HepG2 (cell line): Measurements from ENCODE around the gene MMP23B. TPM values are rescaled to one million over a fixed set of nuclear protein-coding genes. Genes with fewer than 3 reads are reported as not detected.
"Not testable (repeated sequence)": the region's sequence is repeated elsewhere in the genome, so short reads cannot be mapped to it uniquely, and the experiment has no call there.

ENCODE experiments used
- ATAC-seq: fragments of 200-7000 bp; cut with Tn5 transposase; 3 replicates; pipeline ENCODE4 v1.9.1; 2020; ENCODE audit warnings: mild to moderate bottlenecking, moderate library complexity
- BruUV-seq: library from RNA; stranded (reverse); fragments of 400-500 nt; replicated peaks from 2 replicates; lab custom pipeline; 2021; lab: Mats Ljungman, UMichigan
- CTCF ChIA-PET: fragments of 300-600 bp; formaldehyde crosslinking; extraction: SDS; loops from one replicate; lab custom pipeline; 2021; ENCODE audit warnings: low total read pairs, inconsistent platforms, low intra/inter-chr PET ratio; lab: Yijun Ruan, JAX
- POLR2A ChIA-PET: fragments of 350-600 bp; sonication (Branson Sonifier 250); formaldehyde crosslinking; loops from one replicate; lab custom pipeline; 2020; ENCODE audit warnings: antibody characterized with exemption, inconsistent platforms; lab: Yijun Ruan, JAX
- DNase-seq: peaks from one replicate; pipeline ENCODE4 v3.0.0-alpha.2; 2015; ENCODE audit warnings: low spot score
- FAIRE-seq: peaks from 3 replicates; lab custom pipeline; 2011; peaks lifted over from hg19 to GRCh38; lab: Jason Lieb, UNC
- H2AFZ ChIP-seq: one replicate; pipeline ENCODE4 v1.6.1; 2011; ENCODE audit warnings: low read length, inconsistent platforms
- H3K27ac ChIP-seq: fragments of 300-600 bp; 3 replicates; pipeline ENCODE4 v1.8.0; 2011; ENCODE audit warnings: mixed run types, mild to moderate bottlenecking, mixed read lengths, low read length, inconsistent platforms; ENCODE audit not compliant: insufficient read depth; ENCODE audit errors: extremely low read length
- H3K27me3 ChIP-seq, 2 experiments: fragments of 200-600 bp in 1 of 2; 2 replicates in 1 of 2; 3 replicates in 1 of 2; pipeline versions ENCODE4 v1.6.0 to v1.8.0; 2011; ENCODE audit warnings: low read length in 2 of 2, mild to moderate bottlenecking in 2 of 2, moderate library complexity in 2 of 2, inconsistent platforms in 1 of 2; ENCODE audit not compliant: insufficient read depth in 2 of 2, control insufficient read depth in 1 of 2
- H3K36me3 ChIP-seq, 2 experiments: fragments of 200-600 bp in 1 of 2; replicated peaks in 1 of 2; 2 replicates in 1 of 2; 3 replicates in 1 of 2; pipeline versions ENCODE4 v1.5.1 to v1.8.0; 2011; ENCODE audit warnings: low read length in 2 of 2, inconsistent platforms in 1 of 2; ENCODE audit not compliant: insufficient read depth in 2 of 2, control insufficient read depth in 1 of 2
- H3K4me1 ChIP-seq: 2 replicates; pipeline ENCODE4 v1.5.1; 2012; ENCODE audit warnings: low read length, inconsistent platforms; ENCODE audit not compliant: insufficient read depth
- H3K4me2 ChIP-seq: 2 replicates; pipeline ENCODE4 v1.6.0; 2011; ENCODE audit warnings: low read depth, low read length, inconsistent platforms
- H3K4me3 ChIP-seq, 3 experiments: fragments of 200-600 bp in 1 of 3; sonication (generic), shearing (Covaris generic) in 1 of 3; replicated peaks in 1 of 3; 2 replicates each; pipeline ENCODE4 v1.5.1; 2011 to 2016; ENCODE audit warnings: low read length in 3 of 3, inconsistent platforms in 2 of 3, low read depth in 2 of 3, mild to moderate bottlenecking in 2 of 3, control low read depth in 1 of 3, mixed read lengths in 1 of 3; ENCODE audit not compliant: insufficient read depth in 1 of 3
- H3K79me2 ChIP-seq: one replicate; pipeline ENCODE4 v1.6.1; 2011; ENCODE audit warnings: low read length, inconsistent platforms; ENCODE audit not compliant: insufficient read depth
- H3K9ac ChIP-seq: 2 replicates; pipeline ENCODE4 v1.6.0; 2011; ENCODE audit warnings: mild to moderate bottlenecking, low read depth, low read length, inconsistent platforms; ENCODE audit not compliant: insufficient read depth
- H3K9me3 ChIP-seq: 2 replicates; pipeline ENCODE4 v1.5.1; 2012; ENCODE audit warnings: mild to moderate bottlenecking, low read length
- H4K20me1 ChIP-seq: 2 replicates; pipeline ENCODE4 v1.6.0; 2011; ENCODE audit warnings: inconsistent platforms, mild to moderate bottlenecking, low read length, moderate library complexity; ENCODE audit not compliant: insufficient read depth
- ARNT2 ChIP-seq: sonication (generic); formaldehyde crosslinking; IDR thresholded peaks from 2 replicates; pipeline ENCODE4 v1.8.0; 2022; ENCODE audit warnings: mild to moderate bottlenecking, low read depth, missing genetic modification reagents, moderate library complexity
- CREB1 ChIP-seq, 2 experiments: fragments of 450-650 bp in 1 of 2; IDR thresholded peaks; 2 replicates each; pipeline ENCODE4 v1.6.1; 2016 to 2017; ENCODE audit warnings: control low read depth in 1 of 2, mild to moderate bottlenecking in 1 of 2, missing compliant biosample characterization in 1 of 2, missing genetic modification characterization in 1 of 2
- FOXK2 ChIP-seq: fragments of 450-650 bp; IDR thresholded peaks from 2 replicates; pipeline ENCODE4 v1.6.1; 2016
- PHF20 ChIP-seq: sonication (generic); formaldehyde crosslinking; IDR thresholded peaks from 2 replicates; pipeline ENCODE4 v1.5.0; 2020; ENCODE audit warnings: mild to moderate bottlenecking, missing genetic modification reagents
- PPARG ChIP-seq: conservative IDR thresholded peaks from 2 replicates; pipeline ENCODE4 v1.6.1; 2016; ENCODE audit warnings: missing biosample characterization, missing genetic modification reagents
- WGBS: methylation state at CpG from one replicate; pipeline ENCODE4 v1.1.6; 2017; ENCODE audit warnings: low lambda C conversion rate; 5-methylcytosine and 5-hydroxymethylcytosine counted together
- in situ Hi-C: cut with HindIII; loops from 2 replicates; pipeline ENCODE4 v1.10.0; 2017; ENCODE audit warnings: low pct_unique_long_range_greater_than_20kb; ENCODE audit not compliant: extremely low pct_ligation_motif_present
- intact Hi-C: fragments of 100-400 bp; cut with micrococcal nuclease; formaldehyde crosslinking; loops from one replicate; pipeline ENCODE4 v1.10.0; 2022; ENCODE audit not compliant: unreplicated experiment
- polyA plus RNA-seq, 8 experiments: library from polyadenylated mRNA; depleted of rRNA in 3 of 8; stranded (reverse) in 7 of 8; unstranded in 1 of 8; fragments of >200 nt; fragmentation: Illumina TruSeq in 4 of 8; extraction: Trizol in 4 of 8; gene quantifications; 2 replicates each; pipeline versions ENCODE4 v1.2.1 to v1.2.3, GENCODE V29; 2011 to 2016; ENCODE audit warnings: low read depth in 4 of 8, missing spikeins in 1 of 8, mixed read lengths in 1 of 8; ENCODE audit not compliant: insufficient read depth in 1 of 8
- total RNA-seq, 5 experiments: library from RNA; depleted of rRNA; stranded (reverse); fragments of >200 nt; fragmentation: Illumina TruSeq; extraction: Trizol; gene quantifications; 2 replicates each; pipeline ENCODE4 v1.2.3, GENCODE V29; 2016; ENCODE audit warnings: low read depth in 1 of 5
- TF ChIP-seq, protein P1 (sequence below): IDR thresholded peaks from 2 replicates; pipeline ENCODE4 v1.6.1; 2018; ENCODE audit warnings: missing genetic modification reagents, mild to moderate bottlenecking, missing compliant biosample characterization
- TF ChIP-seq, protein P2 (sequence below): fragments of 450-650 bp; IDR thresholded peaks from 2 replicates; pipeline ENCODE4 v1.6.1; 2016
- TF ChIP-seq, protein P3 (sequence below): sonication (generic); formaldehyde crosslinking; IDR thresholded peaks from 2 replicates; pipeline ENCODE4 v1.4.0; 2020; ENCODE audit warnings: low read depth, missing genetic modification reagents

Gene MMP23B
- total and polyA plus RNA-seq, 2 of the 13 experiments (the other 11 are each of a cell fraction or from before 2014, with no cell fraction given), result 0.61 to 0.75 TPM

DNA sequence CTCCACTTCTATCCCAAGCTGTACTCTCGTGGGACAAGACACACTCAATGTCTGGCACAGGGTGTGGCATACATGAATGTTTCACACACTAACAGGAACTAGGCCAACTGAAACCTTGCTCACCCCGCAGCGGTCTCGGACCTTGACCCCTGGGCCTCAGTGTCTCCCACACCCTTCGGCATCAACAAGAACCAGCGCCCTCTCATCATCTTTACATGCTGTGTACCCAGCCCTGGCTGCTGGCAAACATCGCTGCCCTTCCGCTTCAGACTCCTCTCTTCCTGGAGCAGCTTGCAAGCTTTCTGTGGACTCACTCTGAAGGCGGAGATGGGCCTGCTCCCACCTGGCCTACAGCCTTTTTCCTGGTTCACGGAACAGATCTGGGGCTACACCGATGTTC lies 16.3 kb downstream of the MMP23B start:
- FAIRE-seq, H3K4me3 ChIP-seq, H3K27me3 ChIP-seq, ATAC-seq, CTCF ChIA-PET, POLR2A ChIA-PET, DNase-seq, H3K4me1 ChIP-seq, H3K79me2 ChIP-seq, H3K9ac ChIP-seq, in situ Hi-C loops, H3K9me3 ChIP-seq, H3K4me2 ChIP-seq, H4K20me1 ChIP-seq, H2AFZ ChIP-seq, intact Hi-C loops, H3K27ac ChIP-seq, BruUV-seq: not testable (repeated sequence)
- peaks cover 0 to 35% of the 10 kb centered on the region in 2 experiments; a peak in 3 of 5 replicates for H3K36me3 ChIP-seq
- WGBS, result 88% methylated on average over 11 of the region's 11 CpGs

DNA sequence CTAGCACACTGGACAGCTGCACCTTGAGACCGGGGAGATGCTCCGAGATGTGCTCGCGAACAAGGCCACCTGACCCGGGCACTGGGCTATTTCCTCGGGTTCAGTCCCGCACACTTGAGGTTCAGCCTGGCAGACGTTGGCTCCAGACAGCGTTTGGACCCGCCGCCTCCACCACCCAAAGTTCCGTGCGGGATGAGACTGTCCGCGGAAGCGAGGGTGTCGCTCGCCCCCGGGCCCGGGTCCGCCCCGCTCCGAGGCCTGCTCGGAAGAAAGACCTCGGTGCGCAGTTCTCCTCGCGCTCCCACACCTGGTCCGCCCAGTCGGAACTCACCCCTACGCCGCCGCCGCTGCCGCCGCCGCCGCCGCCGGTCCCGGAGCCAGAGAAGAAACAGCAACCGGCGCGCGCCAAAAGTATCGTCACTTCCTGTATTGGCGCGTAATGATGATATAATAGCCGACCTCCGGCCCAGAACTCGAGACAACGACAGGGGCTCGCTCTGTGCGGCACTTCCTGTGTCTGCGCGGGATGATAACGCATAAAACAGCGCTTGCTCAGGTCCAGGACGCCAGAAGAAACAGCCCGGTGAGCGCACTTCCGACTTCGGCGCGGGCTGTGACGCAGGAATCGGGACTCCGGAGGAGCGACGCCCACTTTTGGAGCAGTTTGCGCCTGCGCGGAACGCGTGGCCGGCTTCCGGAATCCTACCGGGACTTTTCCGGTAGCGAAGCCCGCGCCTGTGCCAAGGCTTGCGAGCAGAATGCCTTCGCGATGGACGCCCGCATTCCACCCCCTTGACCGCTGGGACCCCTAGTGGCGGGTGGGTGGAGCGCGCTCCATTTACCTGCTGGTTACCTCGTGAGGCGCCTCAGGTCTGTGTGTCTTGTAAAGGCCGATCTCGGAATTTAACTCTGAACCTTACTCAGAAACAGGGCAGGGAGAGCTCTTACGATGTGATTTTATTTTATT lies 26.9 kb downstream of the MMP23B start, which contains the start of gene CDK11B:
Gene CDK11B, minus strand, starts transcription at position 422 of the 967 bp plus-strand sequence. CDS start 1,519 bp downstream, outside the sequence.
- Histone ChIP-seq H3K36me3 (peaks cover 9 to 21% of the 10 kb centered on the region in 2 experiments; a peak in 4 of 5 replicates), H3K4me2 (peak within 1 kb of the TSS; percentile 23; the same call in 1 of the 2 replicates), H3K4me3 (peak within 1 kb of the TSS; percentile 64 to 77 (median 75); a peak in 5 of 6 replicates), H3K9ac (peak within 1 kb of the TSS; percentile 88), H3K27ac (peak within 1 kb of the TSS; percentile 98)
- ATAC-seq, result peak; percentile 88
- CTCF ChIA-PET, H4K20me1 ChIP-seq, H3K79me2 ChIP-seq, in situ Hi-C loops, H2AFZ ChIP-seq, H3K4me1 ChIP-seq, intact Hi-C loops, H3K27me3 ChIP-seq, H3K9me3 ChIP-seq, BruUV-seq, POLR2A ChIA-PET: not testable (repeated sequence)
- FAIRE-seq, result peak; percentile 79
- 1% methylated on average over 14 of the region's 96 CpGs for WGBS
- DNase-seq, result peak; percentile 95
- TF ChIP-seq PHF20 (peak; percentile 94), CREB1 (IDR thresholded peaks at IDR 0.05) (peak; percentile 98), CREB1 (CRISPR knock-in tag; IDR thresholded peaks at IDR 0.05) (peak; percentile 97), FOXK2 (peak; percentile 56; the same call in 1 of the 2 replicates), PPARG (CRISPR knock-in tag) (peak; percentile 81; the same call in 1 of the 2 replicates), ARNT2 (CRISPR knock-in tag) (0 out of 2 replicates have a peak, but pooled peaks have one; percentile 35)
- TF ChIP-seq, protein P1, sequence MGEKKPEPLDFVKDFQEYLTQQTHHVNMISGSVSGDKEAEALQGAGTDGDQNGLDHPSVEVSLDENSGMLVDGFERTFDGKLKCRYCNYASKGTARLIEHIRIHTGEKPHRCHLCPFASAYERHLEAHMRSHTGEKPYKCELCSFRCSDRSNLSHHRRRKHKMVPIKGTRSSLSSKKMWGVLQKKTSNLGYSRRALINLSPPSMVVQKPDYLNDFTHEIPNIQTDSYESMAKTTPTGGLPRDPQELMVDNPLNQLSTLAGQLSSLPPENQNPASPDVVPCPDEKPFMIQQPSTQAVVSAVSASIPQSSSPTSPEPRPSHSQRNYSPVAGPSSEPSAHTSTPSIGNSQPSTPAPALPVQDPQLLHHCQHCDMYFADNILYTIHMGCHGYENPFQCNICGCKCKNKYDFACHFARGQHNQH, result peak; percentile 54; the same call in 1 of the 2 replicates
- TF ChIP-seq, protein P2, sequence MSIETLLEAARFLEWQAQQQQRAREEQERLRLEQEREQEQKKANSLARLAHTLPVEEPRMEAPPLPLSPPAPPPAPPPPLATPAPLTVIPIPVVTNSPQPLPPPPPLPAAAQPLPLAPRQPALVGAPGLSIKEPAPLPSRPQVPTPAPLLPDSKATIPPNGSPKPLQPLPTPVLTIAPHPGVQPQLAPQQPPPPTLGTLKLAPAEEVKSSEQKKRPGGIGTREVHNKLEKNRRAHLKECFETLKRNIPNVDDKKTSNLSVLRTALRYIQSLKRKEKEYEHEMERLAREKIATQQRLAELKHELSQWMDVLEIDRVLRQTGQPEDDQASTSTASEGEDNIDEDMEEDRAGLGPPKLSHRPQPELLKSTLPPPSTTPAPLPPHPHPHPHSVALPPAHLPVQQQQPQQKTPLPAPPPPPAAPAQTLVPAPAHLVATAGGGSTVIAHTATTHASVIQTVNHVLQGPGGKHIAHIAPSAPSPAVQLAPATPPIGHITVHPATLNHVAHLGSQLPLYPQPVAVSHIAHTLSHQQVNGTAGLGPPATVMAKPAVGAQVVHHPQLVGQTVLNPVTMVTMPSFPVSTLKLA, result peak; percentile 39; the same call in 1 of the 2 replicates
- TF ChIP-seq, protein P3, sequence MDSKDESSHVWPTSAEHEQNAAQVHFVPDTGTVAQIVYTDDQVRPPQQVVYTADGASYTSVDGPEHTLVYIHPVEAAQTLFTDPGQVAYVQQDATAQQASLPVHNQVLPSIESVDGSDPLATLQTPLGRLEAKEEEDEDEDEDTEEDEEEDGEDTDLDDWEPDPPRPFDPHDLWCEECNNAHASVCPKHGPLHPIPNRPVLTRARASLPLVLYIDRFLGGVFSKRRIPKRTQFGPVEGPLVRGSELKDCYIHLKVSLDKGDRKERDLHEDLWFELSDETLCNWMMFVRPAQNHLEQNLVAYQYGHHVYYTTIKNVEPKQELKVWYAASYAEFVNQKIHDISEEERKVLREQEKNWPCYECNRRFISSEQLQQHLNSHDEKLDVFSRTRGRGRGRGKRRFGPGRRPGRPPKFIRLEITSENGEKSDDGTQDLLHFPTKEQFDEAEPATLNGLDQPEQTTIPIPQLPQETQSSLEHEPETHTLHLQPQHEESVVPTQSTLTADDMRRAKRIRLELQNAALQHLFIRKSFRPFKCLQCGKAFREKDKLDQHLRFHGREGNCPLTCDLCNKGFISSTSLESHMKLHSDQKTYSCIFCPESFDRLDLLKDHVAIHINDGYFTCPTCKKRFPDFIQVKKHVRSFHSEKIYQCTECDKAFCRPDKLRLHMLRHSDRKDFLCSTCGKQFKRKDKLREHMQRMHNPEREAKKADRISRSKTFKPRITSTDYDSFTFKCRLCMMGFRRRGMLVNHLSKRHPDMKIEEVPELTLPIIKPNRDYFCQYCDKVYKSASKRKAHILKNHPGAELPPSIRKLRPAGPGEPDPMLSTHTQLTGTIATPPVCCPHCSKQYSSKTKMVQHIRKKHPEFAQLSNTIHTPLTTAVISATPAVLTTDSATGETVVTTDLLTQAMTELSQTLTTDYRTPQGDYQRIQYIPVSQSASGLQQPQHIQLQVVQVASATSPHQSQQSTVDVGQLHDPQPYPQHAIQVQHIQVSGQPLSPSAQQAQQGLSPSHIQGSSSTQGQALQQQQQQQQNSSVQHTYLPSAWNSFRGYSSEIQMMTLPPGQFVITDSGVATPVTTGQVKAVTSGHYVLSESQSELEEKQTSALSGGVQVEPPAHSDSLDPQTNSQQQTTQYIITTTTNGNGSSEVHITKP, result peak; percentile 66; the same call in 1 of the 2 replicates
